ENCODE measurements around the gene TREML4.

- TF ChIP-seq POLR2A (IDR thresholded peaks at IDR 0.05), result no peak
- TF ChIP-seq, protein P1, sequence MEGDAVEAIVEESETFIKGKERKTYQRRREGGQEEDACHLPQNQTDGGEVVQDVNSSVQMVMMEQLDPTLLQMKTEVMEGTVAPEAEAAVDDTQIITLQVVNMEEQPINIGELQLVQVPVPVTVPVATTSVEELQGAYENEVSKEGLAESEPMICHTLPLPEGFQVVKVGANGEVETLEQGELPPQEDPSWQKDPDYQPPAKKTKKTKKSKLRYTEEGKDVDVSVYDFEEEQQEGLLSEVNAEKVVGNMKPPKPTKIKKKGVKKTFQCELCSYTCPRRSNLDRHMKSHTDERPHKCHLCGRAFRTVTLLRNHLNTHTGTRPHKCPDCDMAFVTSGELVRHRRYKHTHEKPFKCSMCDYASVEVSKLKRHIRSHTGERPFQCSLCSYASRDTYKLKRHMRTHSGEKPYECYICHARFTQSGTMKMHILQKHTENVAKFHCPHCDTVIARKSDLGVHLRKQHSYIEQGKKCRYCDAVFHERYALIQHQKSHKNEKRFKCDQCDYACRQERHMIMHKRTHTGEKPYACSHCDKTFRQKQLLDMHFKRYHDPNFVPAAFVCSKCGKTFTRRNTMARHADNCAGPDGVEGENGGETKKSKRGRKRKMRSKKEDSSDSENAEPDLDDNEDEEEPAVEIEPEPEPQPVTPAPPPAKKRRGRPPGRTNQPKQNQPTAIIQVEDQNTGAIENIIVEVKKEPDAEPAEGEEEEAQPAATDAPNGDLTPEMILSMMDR (IDR thresholded peaks at IDR 0.05), result no peak
Observed at GRCh38 chr6:41271901-41272395, 43.8 kb downstream of the TREML4 start.
